ENCODE measurements around the gene S100A12. TPM values are rescaled to one million over a fixed set of nuclear protein-coding genes. Genes with fewer than 3 reads are reported as not detected.

The S100A12 gene
- total and polyA plus RNA-seq, 2 donors (not counting 3 experiments of a cell fraction or from before 2014, with no cell fraction given): not detected

- dilution Hi-C loops (cut with MboI; ENCODE audit: extremely low pct_ligation_motif_present, low sequenced_read_pairs): no loop called here
- Histone ChIP-seq H3K36me3 (ENCODE audit: control insufficient read depth in 2 of 2, extremely low read depth in 1 of 2, insufficient read depth in 2 of 2, low read length in 2 of 2) (no peaks in the 10 kb centered on the region), H3K4me1 (ENCODE audit: control insufficient read depth, extremely low read depth, insufficient read depth, low read length) (no peaks in the 10 kb centered on the region), H3K9me1 (replicated peaks; ENCODE audit: control insufficient read depth, extremely low read depth, insufficient read depth, low read length) (no peaks in the 10 kb centered on the region), H3K27me3 (ENCODE audit: control insufficient read depth in 2 of 2, insufficient read depth in 2 of 2, low read length in 2 of 2) (peaks cover 0 to 2% of the 10 kb centered on the region in 2 experiments), H3K9ac (replicated peaks; ENCODE audit: extremely low read depth, insufficient read depth, low read length) (no peak overlapping the region), H3K27ac (ENCODE audit: insufficient read depth, low read depth, low read length) (no peak overlapping the region), H3K4me3 (replicated peaks in 1 of 3; ENCODE audit: insufficient read depth in 1 of 3, low read depth in 1 of 3, low read length in 3 of 3) (no peak overlapping the region), H3K4me2 (ENCODE audit: insufficient read depth, low read length) (no peak overlapping the region), H3K9me3 (replicated peaks; ENCODE audit: control insufficient read depth, insufficient read depth, low read length) (no peaks in the 10 kb centered on the region), H4K20me1 (replicated peaks; ENCODE audit: control insufficient read depth, extremely low read depth, insufficient read depth, low read length) (no peaks in the 10 kb centered on the region), H2AFZ (ENCODE audit: low read depth, low read length) (no peak overlapping the region), H3K79me2 (ENCODE audit: control insufficient read depth, insufficient read depth, low read length) (no peaks in the 10 kb centered on the region)
- TF ChIP-seq GATA2 (IDR thresholded peaks at IDR 0.05; ENCODE audit: insufficient read depth, insufficient read length, low read depth, low read length) (no peak), MYC (IDR thresholded peaks at IDR 0.05; ENCODE audit: low read depth, low read length) (no peak), MAX (IDR thresholded peaks at IDR 0.05; ENCODE audit: insufficient read depth, insufficient read length) (no peak), EZH2 (IDR thresholded peaks at IDR 0.05; ENCODE audit: borderline replicate concordance, low read depth, low read length, severe bottlenecking) (no peak), FOS (IDR thresholded peaks at IDR 0.05; ENCODE audit: borderline replicate concordance, insufficient read depth, low read length) (no peak), JUN (IDR thresholded peaks at IDR 0.05; ENCODE audit: borderline replicate concordance, insufficient read depth, insufficient read length, low read depth) (no peak), POLR2AphosphoS5 (IDR thresholded peaks at IDR 0.05; ENCODE audit: insufficient read depth, low read depth, low read length) (no peak), POLR2A (IDR thresholded peaks at IDR 0.05; ENCODE audit: low read depth, low read length) (no peak)
- TF ChIP-seq, protein P1, sequence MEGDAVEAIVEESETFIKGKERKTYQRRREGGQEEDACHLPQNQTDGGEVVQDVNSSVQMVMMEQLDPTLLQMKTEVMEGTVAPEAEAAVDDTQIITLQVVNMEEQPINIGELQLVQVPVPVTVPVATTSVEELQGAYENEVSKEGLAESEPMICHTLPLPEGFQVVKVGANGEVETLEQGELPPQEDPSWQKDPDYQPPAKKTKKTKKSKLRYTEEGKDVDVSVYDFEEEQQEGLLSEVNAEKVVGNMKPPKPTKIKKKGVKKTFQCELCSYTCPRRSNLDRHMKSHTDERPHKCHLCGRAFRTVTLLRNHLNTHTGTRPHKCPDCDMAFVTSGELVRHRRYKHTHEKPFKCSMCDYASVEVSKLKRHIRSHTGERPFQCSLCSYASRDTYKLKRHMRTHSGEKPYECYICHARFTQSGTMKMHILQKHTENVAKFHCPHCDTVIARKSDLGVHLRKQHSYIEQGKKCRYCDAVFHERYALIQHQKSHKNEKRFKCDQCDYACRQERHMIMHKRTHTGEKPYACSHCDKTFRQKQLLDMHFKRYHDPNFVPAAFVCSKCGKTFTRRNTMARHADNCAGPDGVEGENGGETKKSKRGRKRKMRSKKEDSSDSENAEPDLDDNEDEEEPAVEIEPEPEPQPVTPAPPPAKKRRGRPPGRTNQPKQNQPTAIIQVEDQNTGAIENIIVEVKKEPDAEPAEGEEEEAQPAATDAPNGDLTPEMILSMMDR (IDR thresholded peaks at IDR 0.05; ENCODE audit: extremely low read depth in 1 of 2, insufficient read depth in 1 of 2, low read depth in 1 of 2, low read length in 2 of 2): no peak
- DNase-seq (ENCODE audit: low read depth, low spot score): no peak
- BruUV-seq (replicated peaks): no TSS peak
- ChIA-PET CTCF (no interaction called here), POLR2A (no interaction called here)
- no peak for FAIRE-seq
- intact Hi-C loops (cut with micrococcal nuclease): no loop called here
Measured at GRCh38 chr1:153397924-153398651, 22.7 kb upstream of the S100A12 start.
